NT2/D1 (cell line): ENCODE data around the gene TMEM179.

Source experiments
- DNase-seq: peaks from one replicate; pipeline ENCODE4 v3.0.0-alpha.2; 2011; ENCODE audit warnings: low read depth, low spot score
- H3K27me3 ChIP-seq: 2 replicates; pipeline ENCODE4 v1.6.0; 2011; ENCODE audit warnings: mild to moderate bottlenecking; ENCODE audit not compliant: insufficient read length, insufficient read depth
- H3K36me3 ChIP-seq: 2 replicates; pipeline ENCODE4 v1.6.1; 2011; ENCODE audit warnings: mild to moderate bottlenecking, low read length, mixed read lengths; ENCODE audit not compliant: insufficient read depth, insufficient read length
- H3K4me1 ChIP-seq: 2 replicates; pipeline ENCODE4 v1.5.1; 2011; ENCODE audit not compliant: insufficient read depth, insufficient read length
- H3K4me3 ChIP-seq: 2 replicates; pipeline ENCODE4 v1.5.1; 2011; ENCODE audit warnings: low read depth; ENCODE audit not compliant: insufficient read length
- H3K9ac ChIP-seq: 2 replicates; pipeline ENCODE4 v1.6.0; 2011; ENCODE audit warnings: low read depth; ENCODE audit not compliant: insufficient read length
- H3K9me3 ChIP-seq: 2 replicates; pipeline ENCODE4 v1.5.1; 2011; ENCODE audit warnings: mild to moderate bottlenecking, low read length; ENCODE audit not compliant: insufficient read depth
- SUZ12 ChIP-seq: IDR thresholded peaks from 2 replicates; pipeline ENCODE4 v1.6.1; 2011; ENCODE audit not compliant: insufficient read length, insufficient read depth; ENCODE audit errors: extremely low read depth
- YY1 ChIP-seq: IDR thresholded peaks from 2 replicates; pipeline ENCODE4 v1.6.1; 2011; ENCODE audit not compliant: insufficient read length, insufficient read depth
- ZNF274 ChIP-seq: IDR thresholded peaks from 2 replicates; pipeline ENCODE4 v1.6.1; 2011; ENCODE audit warnings: mild to moderate bottlenecking, low read depth, low read length

Gene TMEM179

DNA sequence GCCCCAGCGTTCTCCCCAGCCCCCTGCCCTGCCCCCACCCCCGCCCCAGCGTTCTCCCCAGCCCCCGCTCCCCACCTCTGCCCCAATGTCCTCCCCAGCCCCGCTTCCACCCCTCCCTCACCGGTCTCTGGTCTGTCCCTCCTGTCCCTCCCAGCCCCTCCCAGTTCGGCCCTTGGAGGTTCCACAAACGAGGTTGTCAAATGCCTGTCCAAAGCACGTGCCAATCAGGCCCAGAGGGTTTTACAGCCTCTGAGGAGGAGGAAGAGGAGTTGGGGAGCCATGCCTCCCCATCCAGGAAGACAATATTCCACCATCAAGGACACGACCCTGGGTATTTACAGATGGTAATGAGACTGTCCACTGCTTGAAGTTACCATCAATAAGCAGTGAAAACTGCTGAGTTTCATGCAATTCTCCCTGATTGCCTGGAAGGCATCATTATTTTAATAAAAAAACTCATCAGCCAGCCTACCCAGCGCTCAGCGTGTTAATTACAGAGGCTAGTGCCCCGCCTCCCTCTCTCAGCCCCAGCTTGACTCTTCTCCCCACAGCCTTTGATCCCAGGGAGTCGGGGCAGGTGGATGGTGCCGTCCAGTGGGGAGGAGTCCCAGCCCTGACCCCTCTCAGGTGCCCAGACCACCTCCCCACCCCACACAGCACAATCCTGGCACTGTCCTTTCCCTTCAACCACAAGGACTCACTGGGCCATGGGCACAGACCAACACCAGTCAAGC, 55.6 kb downstream of the TMEM179 start:
- Histone ChIP-seq H3K9me3 (no peaks in the 10 kb centered on the region), H3K4me3 (no peak overlapping the region), H3K9ac (no peak overlapping the region), H3K4me1 (peaks cover 17% of the 10 kb centered on the region), H3K36me3 (no peaks in the 10 kb centered on the region), H3K27me3 (no peaks in the 10 kb centered on the region)
- DNase-seq = no peak
- no peak for TF ChIP-seq ZNF274
- no peak for TF ChIP-seq YY1
- TF ChIP-seq SUZ12 = no peak

DNA sequence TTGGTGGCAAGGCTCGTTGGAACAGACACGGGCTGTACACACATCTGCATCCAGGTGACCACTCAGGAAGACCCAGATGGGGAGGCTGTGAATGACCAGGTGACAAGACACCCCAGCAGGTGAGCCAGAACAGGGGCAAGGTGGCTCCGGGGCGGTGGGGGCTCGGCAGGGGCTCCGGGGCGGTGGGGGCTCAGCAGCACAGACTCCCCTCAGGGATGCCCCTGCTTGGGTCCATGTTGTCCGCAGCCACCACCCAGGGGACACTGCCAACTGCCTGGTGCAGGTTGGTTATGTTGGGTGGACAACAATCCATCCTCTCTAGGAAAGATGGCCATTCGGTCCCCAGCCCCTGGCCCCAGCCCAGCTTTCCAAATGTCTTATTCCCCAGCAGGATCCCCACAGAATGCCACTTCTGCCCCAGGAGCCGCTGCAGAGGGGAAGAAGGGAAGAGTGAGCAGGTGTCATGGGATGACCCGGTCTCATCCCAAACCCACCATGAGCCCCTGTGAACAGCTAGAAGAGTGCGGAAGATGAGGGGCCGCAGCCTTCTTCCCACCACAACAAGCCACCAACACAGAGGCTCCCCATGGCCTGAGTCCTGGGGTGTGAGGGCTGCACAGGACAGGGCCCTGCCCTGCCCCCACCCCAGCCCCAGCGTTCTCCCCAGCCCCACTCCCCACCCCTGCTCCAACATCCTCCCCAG, 56.4 kb downstream of the TMEM179 start:
- DNase-seq = no peak
- no peaks in the 10 kb centered on the region for H3K36me3 ChIP-seq
- H3K27me3 ChIP-seq = no peaks in the 10 kb centered on the region
- H3K9me3 ChIP-seq = no peaks in the 10 kb centered on the region
- H3K4me3 ChIP-seq = no peak overlapping the region
- TF ChIP-seq YY1 (no peak), ZNF274 (no peak), SUZ12 (no peak)
- H3K9ac ChIP-seq = no peak overlapping the region
- H3K4me1 ChIP-seq = peaks cover 15% of the 10 kb centered on the region

DNA sequence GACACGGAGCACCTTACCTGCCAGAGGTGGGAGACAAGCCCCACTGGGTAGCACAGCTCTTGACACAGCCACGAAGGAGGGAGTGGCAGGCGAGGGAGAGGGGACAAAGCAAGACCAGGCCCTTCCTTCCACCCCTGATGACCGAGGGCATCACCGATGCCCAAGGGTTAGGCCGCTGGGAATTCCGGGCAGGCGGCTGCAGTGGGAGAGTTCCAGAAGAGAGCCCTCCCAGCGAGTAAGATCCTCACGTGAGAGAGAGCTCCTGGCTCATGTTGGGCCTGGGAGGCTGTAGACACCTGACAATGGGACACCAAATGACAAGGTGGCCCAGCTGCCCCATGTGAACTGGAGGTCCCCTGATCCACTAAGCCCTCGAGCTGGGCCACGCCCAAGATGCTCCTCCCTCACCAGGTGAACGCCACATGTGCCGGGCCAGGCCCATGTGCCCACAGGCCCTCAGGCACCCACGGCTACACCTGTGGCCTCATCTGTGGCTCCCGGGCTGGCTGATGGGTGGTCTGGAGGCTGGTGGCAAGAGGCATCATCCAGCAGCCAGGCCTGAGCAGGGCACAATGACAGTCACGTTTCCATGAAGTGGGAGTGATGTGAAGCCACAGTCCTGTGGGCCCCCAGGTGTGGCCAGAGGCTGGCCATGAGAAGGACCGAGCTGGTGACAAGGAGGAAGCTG, 57.1 kb downstream of the TMEM179 start:
- H3K4me1 ChIP-seq = peaks cover 15% of the 10 kb centered on the region
- no peaks in the 10 kb centered on the region for H3K36me3 ChIP-seq
- no peak overlapping the region for H3K9ac ChIP-seq
- H3K4me3 ChIP-seq = no peak overlapping the region
- no peaks in the 10 kb centered on the region for H3K27me3 ChIP-seq
- TF ChIP-seq ZNF274 (no peak), SUZ12 (no peak), YY1 (no peak)
- DNase-seq = no peak
- H3K9me3 ChIP-seq = no peaks in the 10 kb centered on the region

DNA sequence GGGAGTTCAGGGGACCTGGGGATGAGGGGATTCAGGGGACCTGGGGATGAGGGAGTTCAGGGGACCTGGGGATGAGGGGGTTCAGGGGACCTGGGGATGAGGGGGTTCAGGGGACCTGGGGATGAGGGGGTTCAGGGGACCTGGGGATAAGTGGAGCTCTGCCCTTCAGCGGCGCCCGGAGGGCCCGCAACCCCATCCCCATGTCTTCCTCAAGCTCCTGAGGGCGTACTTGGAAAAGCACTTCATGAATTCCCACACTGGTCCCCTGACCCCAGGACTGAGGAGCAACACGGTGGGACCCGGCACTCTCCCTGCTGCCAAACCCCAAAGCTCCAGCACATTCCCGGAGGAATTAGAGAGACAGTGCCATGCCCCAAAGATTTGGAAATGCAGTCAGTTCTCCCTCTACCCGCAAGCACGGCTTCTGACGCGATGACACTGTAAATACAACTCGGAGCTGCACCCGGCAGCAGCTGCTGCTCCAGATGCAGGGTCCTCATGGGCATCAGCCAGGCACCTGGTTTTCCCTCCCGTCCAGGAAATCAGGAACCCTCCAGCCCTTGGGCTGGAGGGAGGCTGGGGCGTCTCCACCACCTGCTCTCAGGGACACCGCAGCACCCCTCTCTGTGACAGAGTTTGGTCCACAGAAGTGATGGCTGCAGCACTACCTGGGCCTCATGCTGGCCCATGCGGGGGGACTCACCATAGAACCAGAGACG, 57.8 kb downstream of the TMEM179 start:
- H3K4me1 ChIP-seq = peaks cover 13% of the 10 kb centered on the region

DNA sequence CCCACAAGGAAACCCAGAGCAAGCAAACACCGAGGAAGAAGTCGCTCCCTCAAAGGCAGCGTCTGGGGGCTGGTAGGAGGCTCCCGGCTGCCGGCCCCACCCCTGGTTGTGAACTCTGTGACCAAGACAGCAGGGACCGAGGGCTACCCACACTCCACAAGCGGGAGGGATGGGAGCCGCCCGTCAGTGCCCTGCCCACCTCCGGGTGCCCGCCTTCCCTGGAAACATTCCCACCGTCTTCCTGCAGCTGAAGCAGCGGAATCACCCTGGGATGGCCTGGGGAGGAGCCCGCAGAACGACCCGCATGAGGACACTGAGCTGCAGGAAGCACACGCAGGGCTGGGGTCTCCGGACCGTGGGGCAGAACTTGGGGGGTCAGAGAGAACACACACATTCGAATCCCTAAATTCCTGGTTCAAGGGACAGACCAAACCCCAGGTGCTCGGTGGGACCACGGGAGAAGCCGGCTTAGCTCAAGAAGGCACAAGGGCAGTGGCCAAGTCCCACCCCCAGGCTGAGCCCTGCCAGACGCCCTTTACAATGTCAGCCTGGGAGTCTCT, 58.5 kb downstream of the TMEM179 start:
- H3K4me3 ChIP-seq = no peak overlapping the region
- no peak overlapping the region for H3K9ac ChIP-seq
- H3K36me3 ChIP-seq = no peaks in the 10 kb centered on the region
- TF ChIP-seq YY1 (no peak), ZNF274 (no peak), SUZ12 (no peak)
- DNase-seq = no peak
- no peaks in the 10 kb centered on the region for H3K9me3 ChIP-seq
- H3K4me1 ChIP-seq = peaks cover 11% of the 10 kb centered on the region
- no peaks in the 10 kb centered on the region for H3K27me3 ChIP-seq

More for the DNA sequence above, 57.8 kb downstream of the TMEM179 start:
- H3K9ac ChIP-seq = no peak overlapping the region
- no peak for TF ChIP-seq ZNF274
- TF ChIP-seq SUZ12 = no peak
- TF ChIP-seq YY1 = no peak
- no peaks in the 10 kb centered on the region for H3K36me3 ChIP-seq
- no peaks in the 10 kb centered on the region for H3K9me3 ChIP-seq
- H3K4me3 ChIP-seq = no peak overlapping the region
- H3K27me3 ChIP-seq = no peaks in the 10 kb centered on the region
- no peak for DNase-seq

DNA sequence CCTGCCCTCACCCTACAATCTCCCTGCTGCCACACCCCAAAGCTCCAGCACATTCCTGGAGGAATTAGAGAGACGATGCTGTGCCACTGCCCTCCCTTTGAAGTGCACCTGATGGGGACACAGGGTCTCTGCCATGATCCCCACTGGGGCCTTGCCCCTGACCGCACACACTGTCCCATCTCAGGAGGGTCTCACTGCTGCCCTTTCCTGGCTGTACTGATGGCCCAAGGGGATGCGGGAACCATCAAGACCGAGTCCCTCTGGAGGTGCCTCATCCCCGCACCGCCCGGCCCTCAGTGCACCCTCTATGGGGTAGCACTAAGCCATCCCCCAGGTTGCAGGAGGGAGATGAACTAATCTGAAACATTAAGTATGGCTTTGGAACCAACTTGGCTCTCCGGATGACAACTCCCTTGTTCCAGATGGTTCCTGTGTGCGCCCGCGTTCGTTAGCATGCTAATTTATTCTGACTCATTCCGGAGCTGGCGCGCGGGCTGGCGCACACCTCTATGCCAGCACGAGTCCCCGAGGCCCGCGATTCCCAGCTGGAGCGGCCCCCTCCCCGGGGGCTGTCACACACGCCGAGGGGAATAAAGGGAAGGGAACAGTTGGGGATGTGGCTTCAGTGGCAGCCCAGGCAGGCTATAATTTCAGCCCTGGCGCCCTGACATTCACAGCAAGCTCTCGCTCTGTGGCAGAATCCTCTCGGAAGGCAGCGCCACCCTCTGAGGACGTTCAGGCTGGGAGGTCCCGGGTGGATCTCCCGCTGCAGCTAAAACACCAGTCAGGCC, 59.2 kb downstream of the TMEM179 start:
- no peak for DNase-seq
- H3K27me3 ChIP-seq = no peaks in the 10 kb centered on the region
- TF ChIP-seq SUZ12 (no peak), YY1 (no peak), ZNF274 (no peak)
- H3K9ac ChIP-seq = no peak overlapping the region
- H3K9me3 ChIP-seq = no peaks in the 10 kb centered on the region
- H3K36me3 ChIP-seq = no peaks in the 10 kb centered on the region
- H3K4me1 ChIP-seq = peaks cover 11% of the 10 kb centered on the region
- no peak overlapping the region for H3K4me3 ChIP-seq
